Upper lobe of left lung (tissue), 4 donors: ENCODE results near the gene SEMA3G.

Experiments used
- EP300 ChIP-seq, 4 donors: sonication (generic); formaldehyde crosslinking; IDR thresholded peaks; one replicate each; pipeline ENCODE4 v1.5.1; 2017; ENCODE audit warnings: antibody characterized with exemption in 4 of 4, control low read depth in 2 of 4
- POLR2A ChIP-seq, 4 donors: fragments of 450-650 bp; IDR thresholded peaks; one replicate each; pipeline ENCODE4 v1.5.1; 2016 to 2017; ENCODE audit warnings: antibody characterized with exemption in 4 of 4, mild to moderate bottlenecking in 2 of 4
- POLR2AphosphoS5 ChIP-seq, 2 donors: sonication (generic); formaldehyde crosslinking; IDR thresholded peaks; one replicate each; pipeline ENCODE4 v1.5.1; 2017; ENCODE audit warnings: antibody characterized with exemption in 2 of 2
- TF ChIP-seq, protein P1 (sequence below), 6 experiments: fragments of 450-650 bp in 4 of 6; fragments of 200-600 bp in 2 of 6; sonication (generic) in 2 of 6; IDR thresholded peaks; one replicate each; pipeline ENCODE4 v1.5.1; 2016 to 2019; ENCODE audit warnings: antibody characterized with exemption in 6 of 6

DNA sequence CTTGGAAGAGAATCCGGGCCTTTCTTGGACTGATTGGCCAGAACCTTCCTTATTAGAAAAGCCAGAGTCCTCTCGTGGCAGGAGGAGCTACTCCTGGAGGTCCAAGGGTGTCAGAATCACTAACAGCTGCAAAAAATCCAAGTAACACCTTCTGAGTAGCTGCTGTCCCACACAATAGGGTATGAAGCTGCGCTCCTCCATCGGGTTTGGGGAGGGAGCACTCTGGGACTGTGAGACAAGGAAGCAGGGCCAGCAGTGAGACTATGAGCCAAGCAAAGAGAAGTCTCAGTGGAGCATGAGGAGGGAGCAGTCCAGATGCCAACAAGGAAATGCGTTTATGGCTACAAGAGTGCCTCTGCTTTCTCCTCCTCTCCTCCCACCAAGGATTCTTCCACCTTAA is 21.7 kb downstream of the SEMA3G start:
- TF ChIP-seq, protein P1, sequence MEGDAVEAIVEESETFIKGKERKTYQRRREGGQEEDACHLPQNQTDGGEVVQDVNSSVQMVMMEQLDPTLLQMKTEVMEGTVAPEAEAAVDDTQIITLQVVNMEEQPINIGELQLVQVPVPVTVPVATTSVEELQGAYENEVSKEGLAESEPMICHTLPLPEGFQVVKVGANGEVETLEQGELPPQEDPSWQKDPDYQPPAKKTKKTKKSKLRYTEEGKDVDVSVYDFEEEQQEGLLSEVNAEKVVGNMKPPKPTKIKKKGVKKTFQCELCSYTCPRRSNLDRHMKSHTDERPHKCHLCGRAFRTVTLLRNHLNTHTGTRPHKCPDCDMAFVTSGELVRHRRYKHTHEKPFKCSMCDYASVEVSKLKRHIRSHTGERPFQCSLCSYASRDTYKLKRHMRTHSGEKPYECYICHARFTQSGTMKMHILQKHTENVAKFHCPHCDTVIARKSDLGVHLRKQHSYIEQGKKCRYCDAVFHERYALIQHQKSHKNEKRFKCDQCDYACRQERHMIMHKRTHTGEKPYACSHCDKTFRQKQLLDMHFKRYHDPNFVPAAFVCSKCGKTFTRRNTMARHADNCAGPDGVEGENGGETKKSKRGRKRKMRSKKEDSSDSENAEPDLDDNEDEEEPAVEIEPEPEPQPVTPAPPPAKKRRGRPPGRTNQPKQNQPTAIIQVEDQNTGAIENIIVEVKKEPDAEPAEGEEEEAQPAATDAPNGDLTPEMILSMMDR (IDR thresholded peaks at IDR 0.05) = no peak
- TF ChIP-seq POLR2A (IDR thresholded peaks at IDR 0.05) = no peak
- TF ChIP-seq POLR2AphosphoS5 (IDR thresholded peaks at IDR 0.05) = no peak
- no peak for TF ChIP-seq EP300 (IDR thresholded peaks at IDR 0.05)
